CD4-positive, alpha-beta T cell treated with Interleukin-17A for 1 hour (primary cell): ENCODE measurements around the gene ZG16B.

Experiments
- DNase-seq: peaks from one replicate; pipeline ENCODE4 v3.0.0-alpha.2; 2020

ZG16B gene

DNA sequence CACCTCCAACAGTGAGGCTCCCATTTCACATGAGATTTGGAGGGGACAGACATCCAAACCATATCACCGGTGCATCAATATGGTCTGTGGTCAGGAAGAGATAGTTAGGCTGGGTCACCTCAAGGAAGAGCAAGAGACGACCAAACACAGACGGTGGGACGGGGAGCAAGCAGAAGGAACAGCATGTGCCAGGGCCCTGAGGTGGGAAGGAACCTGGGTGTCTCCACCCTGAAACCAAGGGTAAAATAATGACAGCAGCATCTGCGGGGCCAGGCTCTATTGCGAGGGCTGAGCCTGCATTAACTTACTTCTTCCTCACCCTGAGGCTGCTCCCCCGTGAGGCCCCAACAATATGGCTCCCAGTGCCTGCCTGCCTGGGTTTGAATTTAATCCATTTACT, 21.9 kb upstream of the ZG16B start:
- no peak for DNase-seq

DNA sequence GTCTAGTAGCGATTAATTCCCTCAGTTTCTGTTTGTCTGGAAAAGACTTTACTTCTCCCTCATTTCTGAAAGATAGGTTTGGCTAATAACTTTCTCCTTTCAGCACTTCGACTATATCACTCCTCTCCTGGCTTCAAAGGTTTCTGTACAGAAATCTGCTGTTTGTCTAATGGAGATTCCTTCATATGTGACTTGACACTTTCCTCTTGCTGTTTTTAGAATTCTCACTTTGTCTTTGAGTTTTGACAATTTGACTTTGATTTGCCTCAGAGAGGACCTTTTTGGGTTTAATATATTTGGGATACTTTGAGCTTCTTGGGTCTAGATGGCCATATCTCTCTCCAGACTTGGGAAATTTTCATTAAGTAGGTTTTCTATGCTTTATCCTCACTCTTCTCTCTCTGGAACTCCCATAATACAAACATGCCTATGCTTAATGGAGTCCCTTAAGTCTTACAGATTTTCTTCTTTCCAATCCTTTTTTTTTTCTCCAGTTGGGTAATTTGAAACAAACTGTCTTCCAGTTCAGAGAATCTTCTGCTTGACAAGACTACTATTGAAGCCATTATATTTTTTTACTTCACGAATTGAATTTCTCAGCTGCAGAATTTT, 20.8 kb upstream of the ZG16B start:
- DNase-seq, result no peak

DNA sequence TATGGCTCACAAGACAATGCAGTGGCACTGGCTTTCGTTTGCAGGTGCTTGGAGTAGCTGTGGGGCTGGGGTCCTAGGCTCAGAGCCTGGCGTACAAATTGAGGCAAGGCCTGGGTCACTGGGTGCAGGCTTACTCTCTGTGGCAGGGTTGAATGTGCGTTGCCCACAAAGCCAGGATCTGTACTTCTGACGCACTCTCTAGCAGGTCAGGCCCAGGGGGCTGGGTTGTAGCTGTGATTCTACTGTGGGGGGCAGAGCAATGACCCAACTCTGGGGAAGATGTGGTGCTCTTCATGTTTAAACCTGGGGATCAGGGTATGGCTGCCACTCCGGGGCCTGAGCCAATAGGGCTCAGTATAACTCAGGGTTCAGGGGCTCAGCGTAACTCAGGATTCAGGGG, 19.5 kb upstream of the ZG16B start:
- no peak for DNase-seq

DNA sequence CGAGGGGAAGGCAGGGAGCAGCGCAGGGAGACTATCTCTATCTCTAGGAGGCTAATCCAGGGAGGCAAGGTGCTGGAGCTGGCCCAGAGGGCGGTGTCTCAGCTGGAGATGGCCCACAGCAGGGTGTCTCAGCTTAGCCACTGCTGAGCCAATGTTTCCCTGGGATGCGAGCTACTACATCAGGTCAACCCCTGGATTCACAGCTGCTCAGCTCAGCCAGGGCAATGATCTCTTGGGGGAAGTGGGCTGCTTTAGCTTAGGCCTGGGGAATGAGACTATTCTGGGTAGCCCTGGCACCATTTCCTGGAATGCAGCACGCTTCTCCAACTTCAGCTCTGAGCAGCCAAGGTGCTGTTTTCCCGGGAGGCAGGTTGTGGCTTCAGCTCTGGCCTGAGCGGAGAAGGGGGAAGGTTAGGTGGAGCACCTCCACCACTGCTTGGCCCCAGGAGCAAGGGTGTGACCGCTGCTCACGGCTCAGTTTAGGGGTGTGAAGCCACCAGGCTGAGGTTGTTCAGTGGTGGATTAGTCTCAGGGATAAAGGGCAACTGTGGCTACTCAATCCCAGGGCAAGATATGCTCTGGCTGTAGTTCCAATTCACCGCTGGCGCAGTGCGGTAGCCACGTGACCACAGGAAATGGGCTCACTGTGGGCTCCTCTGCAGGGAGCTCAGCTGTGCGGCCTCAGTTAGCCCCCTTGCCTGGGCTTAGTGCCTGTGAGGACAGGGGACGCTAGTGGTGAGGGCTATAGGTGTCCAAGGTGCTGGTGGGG, 18.2 kb upstream of the ZG16B start:
- no peak for DNase-seq

DNA sequence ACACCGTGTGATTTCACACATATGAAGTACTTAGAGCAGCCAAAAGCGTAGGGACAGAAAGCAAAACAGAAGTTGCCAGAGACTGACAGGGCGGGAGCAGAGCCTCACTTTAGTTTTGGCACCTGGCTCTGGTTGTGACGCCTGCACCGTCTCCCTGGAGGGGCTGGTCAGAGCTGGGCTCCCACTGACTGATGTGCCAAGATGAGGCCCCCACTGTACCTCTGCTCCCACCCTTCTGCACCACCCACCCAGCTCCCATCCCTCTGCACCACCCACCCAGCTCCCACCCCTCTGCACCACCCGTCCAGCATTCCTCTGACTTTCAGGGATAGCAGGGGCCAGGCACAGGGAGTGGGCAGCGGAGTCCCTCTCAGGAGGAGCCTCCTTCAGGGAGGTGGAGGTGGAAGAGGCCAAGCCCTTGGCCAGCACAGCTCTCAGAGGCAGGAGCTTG, 16.3 kb upstream of the ZG16B start:
- DNase-seq, result no peak

DNA sequence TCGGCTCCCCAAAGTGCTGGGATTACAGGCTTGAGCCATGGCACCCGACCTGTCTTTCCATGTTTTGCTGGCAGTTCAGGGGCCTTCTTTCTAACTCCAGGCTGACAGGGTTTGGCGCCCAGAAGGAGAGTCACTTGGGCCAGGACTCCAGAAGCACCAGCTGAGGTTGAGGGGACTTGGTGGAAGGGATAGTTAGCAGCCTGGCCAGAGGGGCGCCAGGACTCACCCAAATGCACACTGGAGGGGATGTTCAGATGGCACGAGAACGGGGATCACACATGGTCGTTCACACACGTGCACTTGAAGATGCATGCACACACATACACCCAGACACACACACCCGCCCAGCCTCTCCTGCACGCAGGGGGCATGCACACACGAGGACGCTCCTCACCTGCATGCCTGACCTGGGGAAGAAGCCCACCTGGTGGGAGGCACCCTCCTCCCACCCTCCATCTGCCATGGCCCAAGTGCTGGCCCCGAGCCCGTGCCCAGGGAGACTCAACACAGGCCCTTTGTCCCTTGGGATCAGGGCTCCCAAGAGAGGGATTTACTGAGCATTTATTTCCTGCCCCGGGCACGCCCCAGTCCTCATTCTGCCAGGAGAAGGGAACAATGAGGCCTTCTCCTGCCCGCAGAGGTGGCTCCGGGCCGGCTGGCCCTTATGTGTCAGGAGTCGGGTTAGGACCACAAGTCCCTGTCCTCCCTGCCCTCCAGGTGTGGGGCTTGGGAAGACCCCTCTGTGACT, 15.4 kb upstream of the ZG16B start:
- no peak for DNase-seq

DNA sequence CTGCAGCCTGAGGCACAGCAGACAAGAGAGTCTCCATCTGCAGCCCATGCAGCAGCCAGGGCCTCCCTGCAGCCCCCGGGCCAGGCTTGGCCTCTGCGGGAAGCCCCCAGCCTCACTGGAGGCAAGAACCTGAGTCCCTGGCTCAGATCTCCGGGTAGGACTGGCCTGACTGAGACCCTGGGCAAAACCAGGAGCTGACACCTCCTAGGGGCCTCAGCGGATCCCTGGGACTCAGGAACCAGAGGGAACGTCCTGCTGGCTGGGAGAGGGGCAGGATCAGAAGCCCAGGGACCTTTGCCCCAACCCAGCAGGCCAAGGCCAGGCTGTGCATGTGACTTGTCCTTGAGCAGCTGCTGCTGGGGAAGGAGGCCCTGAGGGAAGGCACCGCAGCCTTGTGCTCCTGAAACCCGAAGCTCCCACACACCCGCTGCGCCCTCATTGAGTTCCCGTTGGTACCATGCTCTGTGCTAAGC, 14.8 kb upstream of the ZG16B start:
- no peak for DNase-seq

DNA sequence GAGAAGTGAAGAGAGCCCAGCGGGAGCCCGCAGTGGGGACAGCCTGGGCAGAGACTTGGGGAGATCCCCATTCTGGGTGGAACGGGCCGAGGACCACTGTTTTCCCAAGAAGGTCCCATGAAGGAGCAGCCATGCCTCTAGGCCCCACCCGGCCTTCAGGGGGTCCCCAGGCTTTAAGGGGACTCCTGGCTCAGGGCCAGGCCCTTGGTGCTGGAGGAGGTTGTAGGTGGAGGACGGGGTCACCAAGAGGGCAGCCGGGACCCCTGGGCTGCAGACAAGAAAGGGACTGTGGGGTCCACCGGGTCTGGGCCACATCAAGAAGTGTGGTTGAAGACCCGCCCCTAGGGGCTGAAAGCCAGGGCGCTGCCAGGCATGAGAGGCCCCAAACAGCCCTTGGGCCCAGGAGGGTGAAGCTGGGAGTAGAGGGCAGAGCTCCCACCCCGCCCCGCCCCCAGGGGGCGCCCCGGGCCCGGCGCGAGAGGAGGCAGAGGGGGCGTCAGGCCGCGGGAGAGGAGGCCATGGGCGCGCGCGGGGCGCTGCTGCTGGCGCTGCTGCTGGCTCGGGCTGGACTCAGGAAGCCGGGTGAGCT, 13.3 kb upstream of the ZG16B start, which contains the start of gene PRSS21:
Gene PRSS21, plus strand, starts transcription at position 487 of the 589 bp plus-strand sequence. Its CDS starts 32 bp downstream, at position 519.
- DNase-seq, result peak; percentile 39

DNA sequence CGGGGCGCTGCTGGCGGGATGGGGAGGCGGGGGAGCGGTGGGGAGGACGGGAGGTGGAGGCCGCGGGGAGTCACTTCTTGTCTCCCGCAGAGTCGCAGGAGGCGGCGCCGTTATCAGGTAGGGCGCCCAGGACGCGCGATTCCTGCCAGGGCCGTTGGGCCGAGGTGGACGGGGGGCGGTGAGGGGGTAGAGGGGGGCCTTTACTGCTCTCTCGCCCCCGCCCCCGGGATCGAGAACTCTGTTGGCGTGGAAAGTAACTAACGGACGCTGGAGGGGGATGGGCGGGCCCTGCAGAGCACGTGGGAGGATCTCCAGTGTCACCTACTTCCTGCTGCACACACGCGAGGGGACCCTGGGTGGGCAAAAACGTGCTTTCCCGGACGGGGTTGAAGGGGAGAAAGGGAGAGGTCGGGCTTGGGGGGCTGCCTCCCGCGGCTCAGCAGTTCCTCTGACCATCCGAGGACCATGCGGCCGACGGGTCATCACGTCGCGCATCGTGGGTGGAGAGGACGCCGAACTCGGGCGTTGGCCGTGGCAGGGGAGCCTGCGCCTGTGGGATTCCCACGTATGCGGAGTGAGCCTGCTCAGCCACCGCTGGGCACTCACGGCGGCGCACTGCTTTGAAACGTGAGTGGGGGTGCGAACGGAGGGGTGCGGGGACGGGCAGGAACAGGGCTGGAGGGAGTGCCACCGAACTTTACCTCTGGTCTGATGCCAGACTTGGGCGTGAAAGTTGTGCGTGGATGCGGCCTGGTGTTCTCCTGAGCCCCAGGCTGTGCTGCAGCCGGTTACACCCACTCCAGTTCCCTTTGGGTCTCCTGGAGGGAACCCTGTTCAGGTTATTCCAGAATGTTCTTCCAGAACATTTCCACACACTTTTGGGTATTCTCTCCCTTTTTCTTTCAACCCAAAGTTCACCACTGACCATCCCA, 12.5 kb upstream of the ZG16B start:
- no peak for DNase-seq

DNA sequence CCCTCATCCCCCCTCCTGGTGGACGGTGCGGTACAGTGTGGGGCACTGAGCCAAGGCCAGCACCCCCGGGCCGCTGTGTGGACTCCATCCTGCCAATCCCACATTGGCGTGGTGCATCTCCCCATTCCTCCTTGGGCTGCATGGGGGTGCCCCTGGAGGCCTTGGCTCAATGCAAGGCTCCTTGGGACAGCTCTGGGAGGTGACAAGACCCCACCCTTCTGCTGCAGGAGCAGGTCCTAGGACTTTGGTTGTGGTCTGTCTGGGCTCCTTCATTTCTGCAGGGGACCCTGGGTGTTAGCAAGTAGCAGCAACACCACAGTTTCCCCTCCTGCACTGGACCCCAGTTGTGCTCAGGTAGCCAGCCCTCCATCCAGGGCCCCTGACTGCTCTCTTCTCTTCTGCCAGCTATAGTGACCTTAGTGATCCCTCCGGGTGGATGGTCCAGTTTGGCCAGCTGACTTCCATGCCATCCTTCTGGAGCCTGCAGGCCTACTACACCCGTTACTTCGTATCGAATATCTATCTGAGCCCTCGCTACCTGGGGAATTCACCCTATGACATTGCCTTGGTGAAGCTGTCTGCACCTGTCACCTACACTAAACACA, 11.7 kb upstream of the ZG16B start:
- no peak for DNase-seq

DNA sequence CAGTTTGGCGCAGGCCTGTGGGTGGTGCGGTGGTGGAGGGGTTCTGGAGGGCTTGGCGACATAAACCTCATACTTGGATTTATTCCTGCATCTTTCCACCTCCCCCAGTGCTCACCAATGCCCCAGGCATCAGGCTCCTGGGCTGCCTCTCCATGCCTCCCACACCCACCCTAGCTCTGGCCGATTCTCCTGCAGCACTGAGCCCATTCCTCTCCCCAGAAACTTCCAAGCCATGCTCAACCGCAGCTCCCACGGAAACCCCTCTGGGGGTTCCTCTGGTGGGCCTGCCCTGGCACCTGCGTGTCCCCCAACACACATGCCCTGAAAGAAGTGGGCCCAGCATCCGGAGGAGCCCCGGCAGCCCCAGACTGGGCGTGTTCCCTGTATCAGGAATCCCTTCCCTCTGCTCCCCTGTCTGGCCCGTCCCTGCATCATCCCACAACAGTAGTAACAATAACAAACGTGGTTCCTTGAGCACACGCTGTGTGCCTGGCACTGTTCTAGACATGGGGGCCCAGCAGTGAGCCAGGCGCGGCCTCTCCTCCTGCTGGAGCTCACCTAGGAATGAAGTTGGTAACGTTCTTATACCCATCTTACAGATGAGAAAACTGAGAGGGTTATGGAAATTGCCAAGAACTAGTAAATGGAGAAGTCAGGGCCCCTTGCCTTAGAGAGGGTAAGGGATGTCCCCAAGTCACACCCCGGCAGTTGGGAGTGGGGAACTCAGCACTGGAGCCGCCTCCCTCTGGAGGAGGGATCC, 10.7 kb upstream of the ZG16B start:
- no peak for DNase-seq

DNA sequence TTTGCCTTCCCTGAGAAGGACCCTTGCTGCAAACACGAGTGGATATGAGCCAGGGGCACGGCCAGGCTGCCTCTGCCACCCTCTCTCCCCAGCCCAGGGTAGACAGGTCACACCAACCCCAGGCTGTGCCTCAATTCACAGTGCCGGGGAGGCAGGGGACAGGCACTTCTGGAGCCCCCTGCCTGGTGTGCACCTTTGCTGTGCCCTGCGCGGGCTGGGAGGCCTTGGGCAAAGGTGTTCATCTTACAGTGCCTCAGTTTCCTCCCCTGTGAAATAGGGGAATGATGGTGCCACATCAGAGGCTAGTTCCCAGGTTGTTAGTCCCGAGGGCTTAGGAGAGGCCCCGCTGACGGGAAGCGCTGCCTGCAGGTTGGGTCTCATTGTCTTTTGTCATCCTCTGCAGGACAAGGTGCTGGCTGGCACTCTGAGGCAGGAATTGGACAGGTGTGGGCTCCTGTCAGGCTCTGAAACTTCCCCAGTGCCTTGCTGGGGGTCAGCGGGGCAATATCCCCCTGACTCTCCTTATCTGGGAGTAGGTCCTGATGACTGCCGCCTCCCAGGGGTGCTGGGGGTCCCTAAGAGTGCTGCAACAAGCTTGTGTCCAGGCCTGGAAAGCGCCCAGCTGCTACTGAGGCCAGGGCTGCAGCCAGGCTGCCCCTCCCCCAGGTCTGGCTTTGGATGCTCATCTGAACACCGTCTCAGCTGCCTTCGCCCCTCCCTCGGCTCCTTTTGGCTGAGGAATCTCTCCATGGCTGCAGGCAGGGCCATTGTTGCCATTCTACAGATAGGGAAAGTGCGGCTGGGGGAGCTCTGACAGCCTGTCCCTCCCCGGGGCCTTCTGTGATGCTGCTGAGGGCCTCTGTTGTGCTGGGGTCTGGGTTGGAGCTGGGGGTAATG, 9.9 kb upstream of the ZG16B start:
- no peak for DNase-seq

DNA sequence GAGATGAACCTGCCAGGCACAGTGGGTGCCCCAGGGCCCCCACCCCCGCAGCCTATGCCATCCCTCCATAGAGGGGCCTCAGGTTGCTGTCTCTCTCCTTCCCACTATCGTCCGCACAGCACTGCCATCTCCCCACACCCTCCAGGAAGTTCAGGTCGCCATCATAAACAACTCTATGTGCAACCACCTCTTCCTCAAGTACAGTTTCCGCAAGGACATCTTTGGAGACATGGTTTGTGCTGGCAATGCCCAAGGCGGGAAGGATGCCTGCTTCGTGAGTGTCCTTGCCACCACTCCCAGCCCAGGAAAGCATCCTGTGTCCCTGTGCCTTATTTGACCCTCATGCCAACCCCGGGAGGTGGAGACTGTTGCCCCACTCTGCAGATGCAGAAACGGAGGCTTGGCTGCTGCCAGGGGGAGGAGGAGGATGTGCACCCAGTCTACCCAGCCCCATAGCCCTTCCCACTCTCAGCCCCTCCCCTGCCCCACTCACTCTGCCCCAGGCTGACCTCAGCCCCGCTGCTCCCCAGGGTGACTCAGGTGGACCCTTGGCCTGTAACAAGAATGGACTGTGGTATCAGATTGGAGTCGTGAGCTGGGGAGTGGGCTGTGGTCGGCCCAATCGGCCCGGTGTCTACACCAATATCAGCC, 9.1 kb upstream of the ZG16B start:
- no peak for DNase-seq

DNA sequence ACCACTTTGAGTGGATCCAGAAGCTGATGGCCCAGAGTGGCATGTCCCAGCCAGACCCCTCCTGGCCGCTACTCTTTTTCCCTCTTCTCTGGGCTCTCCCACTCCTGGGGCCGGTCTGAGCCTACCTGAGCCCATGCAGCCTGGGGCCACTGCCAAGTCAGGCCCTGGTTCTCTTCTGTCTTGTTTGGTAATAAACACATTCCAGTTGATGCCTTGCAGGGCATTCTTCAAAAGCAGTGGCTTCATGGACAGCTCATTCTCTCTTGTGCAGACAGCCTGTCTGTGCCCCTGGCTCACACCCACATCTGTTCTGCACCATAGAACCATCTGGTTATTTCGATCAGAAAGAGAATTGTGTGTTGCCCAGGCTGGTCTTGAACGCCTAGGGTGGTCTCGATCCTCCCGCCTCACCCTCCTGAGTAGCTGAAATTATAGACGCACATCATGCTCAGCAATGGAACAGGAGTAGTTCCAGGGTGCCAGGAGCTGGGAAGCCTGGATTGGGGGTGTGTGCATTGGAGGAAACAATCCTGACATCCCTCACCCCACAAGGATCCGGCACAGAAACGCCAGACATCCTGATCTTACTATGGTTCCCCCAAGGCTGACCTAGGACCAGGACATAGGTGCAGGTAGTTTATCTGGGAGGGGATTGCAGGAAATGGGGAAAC, 8.5 kb upstream of the ZG16B start:
- no peak for DNase-seq

DNA sequence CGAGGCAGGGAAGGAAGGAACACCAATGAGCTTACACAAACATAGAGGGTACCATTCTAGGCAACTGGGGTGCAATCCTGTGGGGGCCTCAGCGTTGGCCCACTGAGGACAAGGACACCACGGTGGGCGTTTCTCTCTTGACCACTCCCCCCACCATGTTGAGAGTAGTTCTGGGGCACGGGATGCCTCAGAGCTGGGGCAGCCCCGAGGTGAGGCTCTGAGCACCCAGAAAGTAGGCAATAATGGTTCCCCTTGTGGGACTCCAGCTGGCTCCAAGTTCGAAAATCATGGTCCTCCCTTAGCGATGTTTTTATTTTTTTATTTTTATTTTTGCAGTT, 8.0 kb upstream of the ZG16B start:
- DNase-seq, result no peak

DNA sequence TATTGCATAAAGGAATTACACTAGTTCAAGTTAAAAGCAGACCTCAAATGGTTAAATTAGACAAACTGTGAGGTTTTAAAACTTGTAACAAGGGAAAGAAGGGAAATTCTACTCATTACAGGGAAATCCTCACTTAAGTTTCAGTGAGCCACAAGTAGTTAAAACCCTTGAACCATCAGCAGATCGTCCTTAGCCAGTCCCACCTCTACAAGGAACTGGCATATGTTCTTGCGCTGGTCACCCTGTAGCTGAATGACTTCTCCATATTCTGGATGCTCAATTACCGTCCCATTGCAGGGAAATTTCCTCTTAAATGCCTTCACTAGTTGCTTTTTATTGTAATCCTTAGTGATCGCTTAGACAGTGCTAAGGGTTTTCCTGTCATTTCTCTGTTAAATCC, 7.6 kb upstream of the ZG16B start:
- DNase-seq, result no peak

DNA sequence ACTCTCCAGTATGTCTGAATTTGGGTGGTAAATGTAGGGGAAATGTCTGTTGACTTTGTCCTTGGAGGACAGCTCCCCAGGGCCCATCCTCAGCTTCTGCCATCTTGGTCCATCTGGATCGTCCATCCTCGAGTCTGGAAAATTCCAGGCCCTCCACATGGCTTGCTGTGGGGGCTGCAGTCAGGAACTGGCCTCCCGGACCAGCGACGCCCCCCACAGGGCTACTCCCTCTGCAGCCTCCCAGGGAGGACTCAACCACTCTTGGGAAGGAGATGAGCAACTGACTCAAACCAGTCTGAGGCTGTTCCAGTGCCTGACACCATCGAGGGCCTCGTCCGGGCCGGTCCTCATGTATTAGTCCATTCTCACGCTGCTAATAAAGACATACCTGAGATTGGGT, 5.5 kb upstream of the ZG16B start:
- DNase-seq, result no peak

DNA sequence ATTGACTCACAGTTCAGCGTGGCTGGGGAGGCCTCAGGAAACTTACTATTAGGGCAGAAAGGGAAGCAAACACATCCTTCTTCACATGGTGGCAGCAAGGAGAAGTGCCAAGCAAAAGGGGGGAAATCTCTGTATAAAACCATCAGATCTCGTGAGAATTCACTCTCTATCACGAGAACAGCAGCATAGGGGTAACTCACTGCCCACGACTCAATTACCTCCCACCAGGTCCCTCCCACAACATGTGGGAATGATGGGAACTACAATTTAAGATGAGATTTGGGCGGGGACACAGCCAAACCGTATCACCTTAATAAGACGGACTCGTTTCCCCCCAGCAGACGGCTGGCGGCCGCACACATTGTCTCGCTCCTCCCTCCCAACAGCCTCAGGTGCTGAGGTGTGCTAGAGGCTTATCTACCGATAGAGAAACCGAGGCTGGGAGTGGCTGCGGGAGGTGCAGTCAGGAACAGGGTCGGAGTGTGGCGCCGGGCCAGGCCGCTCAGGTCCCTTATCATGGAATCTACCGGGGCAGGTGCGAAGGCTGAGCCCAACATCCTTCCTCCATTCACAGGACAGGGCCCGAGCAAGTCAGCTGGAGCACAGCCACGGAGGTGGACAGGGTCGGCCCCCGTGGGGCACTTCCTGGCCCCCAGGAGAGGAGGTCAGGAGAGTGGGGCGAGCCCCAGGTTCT, 4.9 kb upstream of the ZG16B start:
- no peak for DNase-seq
